HepG2 (cell line): Measurements from ENCODE around the gene ZNF524. TPM values are rescaled to one million over a fixed set of nuclear protein-coding genes. Genes with fewer than 3 reads are reported as not detected.

Experiments used
- ARHGAP35 ChIP-seq: sonication (generic); formaldehyde crosslinking; IDR thresholded peaks from 2 replicates; pipeline ENCODE4 v1.9.0; 2022; ENCODE audit warnings: mild to moderate bottlenecking, inconsistent platforms, moderate library complexity, missing genetic modification reagents, borderline replicate concordance
- ATF3 ChIP-seq: sonication (generic); formaldehyde crosslinking; IDR thresholded peaks from 2 replicates; pipeline ENCODE4 v1.4.0; 2020; ENCODE audit warnings: missing genetic modification reagents
- BORCS8-MEF2B ChIP-seq: sonication (generic); formaldehyde crosslinking; IDR thresholded peaks from 2 replicates; pipeline ENCODE4 v1.8.0; 2022; ENCODE audit warnings: mild to moderate bottlenecking, missing genetic modification reagents
- DPF2 ChIP-seq: sonication (generic); formaldehyde crosslinking; IDR thresholded peaks from 2 replicates; pipeline ENCODE4 v1.4.0; 2020; ENCODE audit warnings: mild to moderate bottlenecking, low read depth, missing genetic modification reagents, borderline replicate concordance
- KIAA2018 ChIP-seq: sonication (generic); formaldehyde crosslinking; IDR thresholded peaks from 2 replicates; pipeline ENCODE4 v1.5.0; 2020; ENCODE audit warnings: mild to moderate bottlenecking, missing genetic modification reagents, borderline replicate concordance
- TBX2 ChIP-seq: sonication (generic); formaldehyde crosslinking; IDR thresholded peaks from 2 replicates; pipeline ENCODE4 v1.5.0; 2020; ENCODE audit warnings: missing genetic modification reagents, mild to moderate bottlenecking, borderline replicate concordance
- WIZ ChIP-seq: sonication (generic); formaldehyde crosslinking; IDR thresholded peaks from 2 replicates; pipeline ENCODE4 v1.5.1; 2020; ENCODE audit warnings: mild to moderate bottlenecking, missing genetic modification reagents
- ZBTB10 ChIP-seq: sonication (generic); formaldehyde crosslinking; IDR thresholded peaks from 2 replicates; pipeline ENCODE4 v1.4.0; 2020; ENCODE audit warnings: missing genetic modification reagents, borderline replicate concordance
- ZBTB4 ChIP-seq: sonication (generic); formaldehyde crosslinking; IDR thresholded peaks from 2 replicates; pipeline ENCODE4 v1.4.0; 2020; ENCODE audit warnings: missing genetic modification reagents, mild to moderate bottlenecking, borderline replicate concordance
- ZFY ChIP-seq: sonication (generic); formaldehyde crosslinking; IDR thresholded peaks from 2 replicates; pipeline ENCODE4 v1.4.0; 2020; ENCODE audit warnings: missing genetic modification reagents
- ZFYVE20 ChIP-seq: sonication (generic); formaldehyde crosslinking; IDR thresholded peaks from 2 replicates; pipeline ENCODE4 v1.8.0; 2023; ENCODE audit warnings: low read depth, mild to moderate bottlenecking, moderate library complexity, missing genetic modification reagents, borderline replicate concordance
- ZNF546 ChIP-seq: sonication (generic); formaldehyde crosslinking; conservative IDR thresholded peaks from 2 replicates; pipeline ENCODE4 v1.8.1; 2023; ENCODE audit warnings: mild to moderate bottlenecking, missing genetic modification reagents
- ZNF790 ChIP-seq: sonication (generic); formaldehyde crosslinking; IDR thresholded peaks from 2 replicates; pipeline ENCODE4 v1.8.0; 2022; ENCODE audit warnings: missing genetic modification reagents, mild to moderate bottlenecking, borderline replicate concordance
- polyA plus RNA-seq, 8 experiments: library from polyadenylated mRNA; depleted of rRNA in 3 of 8; stranded (reverse) in 7 of 8; unstranded in 1 of 8; fragments of >200 nt; fragmentation: Illumina TruSeq in 4 of 8; extraction: Trizol in 4 of 8; gene quantifications; 2 replicates each; pipeline versions ENCODE4 v1.2.1 to v1.2.3, GENCODE V29; 2011 to 2016; ENCODE audit warnings: low read depth in 4 of 8, missing spikeins in 1 of 8, mixed read lengths in 1 of 8; ENCODE audit not compliant: insufficient read depth in 1 of 8
- total RNA-seq, 5 experiments: library from RNA; depleted of rRNA; stranded (reverse); fragments of >200 nt; fragmentation: Illumina TruSeq; extraction: Trizol; gene quantifications; 2 replicates each; pipeline ENCODE4 v1.2.3, GENCODE V29; 2016; ENCODE audit warnings: low read depth in 1 of 5

Gene ZNF524
- total and polyA plus RNA-seq, 2 of the 13 experiments (the other 11 are each of a cell fraction or from before 2014, with no cell fraction given), result 3.2 to 4.6 TPM

- TF ChIP-seq KIAA2018 (CRISPR knock-in tag), result no peak
- no peak for TF ChIP-seq WIZ (CRISPR knock-in tag)
- TF ChIP-seq ZNF790 (CRISPR knock-in tag), result no peak
- TF ChIP-seq ZNF546, result 0 out of 2 replicates have a peak, but pooled peaks have one; percentile 30
- peak; percentile 22; the same call in 1 of the 2 replicates for TF ChIP-seq TBX2 (CRISPR knock-in tag)
- TF ChIP-seq ARHGAP35 (CRISPR knock-in tag), result no peak
- TF ChIP-seq ZBTB10 (CRISPR knock-in tag), result peak; percentile 72; the same call in 1 of the 2 replicates
- no peak for TF ChIP-seq ZBTB4 (CRISPR knock-in tag)
- peak; percentile 51 for TF ChIP-seq ZFY (CRISPR knock-in tag)
- no peak for TF ChIP-seq BORCS8-MEF2B (CRISPR knock-in tag)
- TF ChIP-seq ATF3 (CRISPR knock-in tag), result no peak
- no peak for TF ChIP-seq DPF2
- no peak for TF ChIP-seq ZFYVE20 (CRISPR knock-in tag)
Measured at GRCh38 chr19:55585658-55586339, 14.3 kb upstream of the ZNF524 start (continued).
